Lung (tissue), 12 donors: Measurements from ENCODE around the gene EIF5A. TPM values are rescaled to one million over a fixed set of nuclear protein-coding genes. Genes with fewer than 3 reads are reported as not detected.

Experiments
- ATAC-seq: fragments of 200-7000 bp; cut with Tn5 transposase; one replicate; pipeline ENCODE4 v1.9.1; 2020; ENCODE audit warnings: moderate number of reproducible peaks; ENCODE audit not compliant: insufficient read depth, low FRiP score
- DNase-seq, 3 donors: peaks; one replicate each; pipeline ENCODE4 v3.0.0-alpha.2; 2013 to 2017
- H3K27ac ChIP-seq, 2 donors: one replicate each; pipeline ENCODE4 v1.5.1; 2013; ENCODE audit warnings: mild to moderate bottlenecking in 2 of 2, moderate library complexity in 2 of 2, control low read depth in 1 of 2, inconsistent platforms in 1 of 2, low read depth in 1 of 2, low read length in 1 of 2
- H3K27me3 ChIP-seq, 3 donors: one replicate each; pipeline ENCODE4 v1.5.1; 2013; ENCODE audit warnings: low read length in 2 of 3; ENCODE audit not compliant: control insufficient read depth in 3 of 3, insufficient read depth in 3 of 3
- H3K36me3 ChIP-seq, 4 donors: one replicate each; pipeline ENCODE4 v1.5.1; 2013; ENCODE audit warnings: low read length in 4 of 4, mild to moderate bottlenecking in 1 of 4, moderate library complexity in 1 of 4; ENCODE audit not compliant: control insufficient read depth in 4 of 4, insufficient read depth in 4 of 4
- H3K4me1 ChIP-seq, 5 donors: one replicate each; pipeline ENCODE4 v1.5.1; 2013; ENCODE audit warnings: low read length in 5 of 5, mild to moderate bottlenecking in 2 of 5, moderate library complexity in 1 of 5; ENCODE audit not compliant: control insufficient read depth in 5 of 5, insufficient read depth in 5 of 5
- H3K4me3 ChIP-seq: one replicate; pipeline ENCODE4 v1.5.1; 2013; ENCODE audit warnings: mild to moderate bottlenecking, control low read depth, moderate library complexity
- H3K9ac ChIP-seq, 2 donors: one replicate each; pipeline ENCODE4 v1.5.1; 2013; ENCODE audit warnings: low read length in 2 of 2, control low read depth in 1 of 2; ENCODE audit not compliant: insufficient read depth in 1 of 2
- H3K9me3 ChIP-seq, 4 donors: one replicate each; pipeline ENCODE4 v1.5.1; 2013; ENCODE audit warnings: low read length in 3 of 4, mild to moderate bottlenecking in 1 of 4, moderate library complexity in 1 of 4; ENCODE audit not compliant: control insufficient read depth in 4 of 4, insufficient read depth in 3 of 4
- WGBS, 2 donors: extraction: QIAGEN DNeasy Blood & Tissue Kit; methylation state at CpG; one replicate each; pipeline ENCODE4 v1.1.7; 2013; 5-methylcytosine and 5-hydroxymethylcytosine counted together
- polyA plus RNA-seq, 2 donors: library from polyadenylated mRNA; stranded (reverse); fragments of 200-250 nt; gene quantifications; one replicate each; pipeline ENCODE4 v1.2.1, GENCODE V29; 2013
- total RNA-seq, 2 donors: library from RNA; depleted of rRNA in 1 of 2; stranded (reverse); fragments of >200 nt in 1 of 2; gene quantifications; one replicate each; pipeline ENCODE4 v1.2.1, GENCODE V29; 2014 to 2021
- TF ChIP-seq, protein P1 (sequence below): IDR thresholded peaks from 2 replicates; pipeline ENCODE4 v1.5.1; 2012; ENCODE audit warnings: mild to moderate bottlenecking; ENCODE audit errors: control extremely low read depth, extremely low read depth
- donor health status: control.
- donor health status: control.
- donor health status: Bipolar disorder and iron deficiency.
- donor health status: healthy.
- donor health status: DM: yes; HTN: yes; CAD: no.

Gene EIF5A
- total and polyA plus RNA-seq, 4 donors: 104 to 607 (median 556) TPM

DNA sequence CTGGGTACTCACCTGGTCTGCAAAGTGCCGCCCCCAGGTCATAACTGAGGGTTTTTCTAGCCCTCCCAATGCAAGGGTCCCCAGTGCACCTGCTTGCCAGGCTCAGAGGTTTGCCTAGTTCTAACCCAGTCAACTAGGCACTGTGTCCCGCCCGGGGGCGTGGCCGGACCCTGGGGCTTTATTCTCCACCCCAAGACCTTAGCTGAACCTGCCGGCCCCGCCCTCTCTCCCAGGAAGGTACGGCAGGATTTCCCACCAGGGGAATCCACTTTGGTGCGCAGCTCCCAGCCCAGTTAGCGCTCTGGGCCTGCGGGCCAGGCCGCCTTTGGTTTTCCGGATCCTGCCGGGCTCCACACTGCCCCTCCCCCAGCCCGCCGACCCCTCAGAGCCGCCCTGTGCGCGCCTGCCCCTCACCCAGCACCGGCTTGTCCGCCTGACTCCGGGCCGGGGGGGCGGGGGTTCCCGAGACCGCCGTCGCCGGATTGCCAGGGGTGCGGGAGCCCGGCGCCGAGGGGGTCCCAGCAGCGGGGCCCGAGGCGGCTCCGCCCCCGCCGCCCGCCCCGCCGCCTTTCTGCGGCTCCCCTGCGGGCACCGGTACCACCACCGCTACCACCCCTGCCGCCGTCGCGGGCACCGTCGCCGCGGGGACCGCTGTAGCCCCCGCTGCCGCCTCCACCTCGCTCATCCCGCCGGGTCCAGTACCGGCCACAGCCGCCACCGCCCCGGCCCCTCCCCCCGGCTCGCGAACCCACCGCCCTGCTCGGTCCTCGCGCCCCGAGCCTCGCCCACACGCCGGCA lies 13.4 kb upstream of the EIF5A start:
- ATAC-seq: no peak
- Histone ChIP-seq H3K4me3 (no peak overlapping the region), H3K27ac (no peak overlapping the region), H3K4me1 (peaks cover 2 to 14% (median 11%) of the 10 kb centered on the region in 5 donors), H3K36me3 (no peaks in the 10 kb centered on the region), H3K27me3 (peaks cover 0 to 37% (median 22%) of the 10 kb centered on the region in 3 donors), H3K9me3 (no peaks in the 10 kb centered on the region), H3K9ac (no peak overlapping the region)
- 5 to 8% methylated on average over 26 to 75 of the region's 75 CpGs for WGBS, 2 donors
- DNase-seq: no peak
- TF ChIP-seq, protein P1, sequence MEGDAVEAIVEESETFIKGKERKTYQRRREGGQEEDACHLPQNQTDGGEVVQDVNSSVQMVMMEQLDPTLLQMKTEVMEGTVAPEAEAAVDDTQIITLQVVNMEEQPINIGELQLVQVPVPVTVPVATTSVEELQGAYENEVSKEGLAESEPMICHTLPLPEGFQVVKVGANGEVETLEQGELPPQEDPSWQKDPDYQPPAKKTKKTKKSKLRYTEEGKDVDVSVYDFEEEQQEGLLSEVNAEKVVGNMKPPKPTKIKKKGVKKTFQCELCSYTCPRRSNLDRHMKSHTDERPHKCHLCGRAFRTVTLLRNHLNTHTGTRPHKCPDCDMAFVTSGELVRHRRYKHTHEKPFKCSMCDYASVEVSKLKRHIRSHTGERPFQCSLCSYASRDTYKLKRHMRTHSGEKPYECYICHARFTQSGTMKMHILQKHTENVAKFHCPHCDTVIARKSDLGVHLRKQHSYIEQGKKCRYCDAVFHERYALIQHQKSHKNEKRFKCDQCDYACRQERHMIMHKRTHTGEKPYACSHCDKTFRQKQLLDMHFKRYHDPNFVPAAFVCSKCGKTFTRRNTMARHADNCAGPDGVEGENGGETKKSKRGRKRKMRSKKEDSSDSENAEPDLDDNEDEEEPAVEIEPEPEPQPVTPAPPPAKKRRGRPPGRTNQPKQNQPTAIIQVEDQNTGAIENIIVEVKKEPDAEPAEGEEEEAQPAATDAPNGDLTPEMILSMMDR: no peak

DNA sequence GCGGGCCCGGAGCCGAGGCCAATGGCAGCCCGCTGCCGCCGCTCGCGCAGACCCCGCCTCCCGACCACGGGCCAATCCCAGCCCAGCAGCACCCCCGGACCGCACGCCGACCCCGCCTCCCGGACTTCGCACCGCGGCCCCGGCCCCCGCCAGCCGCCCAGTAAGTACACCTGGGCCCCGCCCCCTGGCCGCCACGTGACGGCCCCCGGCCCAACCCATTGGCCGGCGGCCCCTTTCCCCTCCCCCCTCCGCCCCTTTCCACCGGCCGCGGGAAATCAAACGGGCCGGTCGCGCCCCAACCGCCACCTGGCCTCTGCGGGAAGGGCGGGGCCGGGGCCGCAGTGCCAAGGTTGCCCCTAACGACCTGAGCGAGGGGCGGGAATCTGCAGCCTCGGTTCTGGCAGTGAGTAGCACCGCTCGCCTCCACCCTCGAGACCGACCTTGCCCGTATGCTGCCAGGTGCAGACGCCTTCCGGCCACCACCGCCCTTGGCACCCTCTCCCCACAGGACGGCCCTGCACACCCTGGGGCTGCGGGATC lies 12.7 kb upstream of the EIF5A start, which contains the start of gene YBX2:
YBX2 (minus strand) TSS at position 26 of the 540 bp plus-strand sequence. CDS start 139 bp downstream, outside the sequence.
- Histone ChIP-seq H3K4me1 (peaks cover 2 to 14% (median 11%) of the 10 kb centered on the region in 5 donors), H3K36me3 (no peaks in the 10 kb centered on the region), H3K4me3 (no peak within 1 kb of the TSS), H3K27me3 (peaks cover 0 to 37% (median 22%) of the 10 kb centered on the region in 3 donors), H3K9ac (no peak within 1 kb of the TSS), H3K9me3 (no peaks in the 10 kb centered on the region), H3K27ac (no peak within 1 kb of the TSS)
- WGBS, 2 donors: 1 to 3% methylated on average over 44 to 57 of the region's 57 CpGs
- DNase-seq (peak in 2 of 3 donors; percentile 40 to 66), ATAC-seq (no peak)
- TF ChIP-seq, protein P1: no peak

DNA sequence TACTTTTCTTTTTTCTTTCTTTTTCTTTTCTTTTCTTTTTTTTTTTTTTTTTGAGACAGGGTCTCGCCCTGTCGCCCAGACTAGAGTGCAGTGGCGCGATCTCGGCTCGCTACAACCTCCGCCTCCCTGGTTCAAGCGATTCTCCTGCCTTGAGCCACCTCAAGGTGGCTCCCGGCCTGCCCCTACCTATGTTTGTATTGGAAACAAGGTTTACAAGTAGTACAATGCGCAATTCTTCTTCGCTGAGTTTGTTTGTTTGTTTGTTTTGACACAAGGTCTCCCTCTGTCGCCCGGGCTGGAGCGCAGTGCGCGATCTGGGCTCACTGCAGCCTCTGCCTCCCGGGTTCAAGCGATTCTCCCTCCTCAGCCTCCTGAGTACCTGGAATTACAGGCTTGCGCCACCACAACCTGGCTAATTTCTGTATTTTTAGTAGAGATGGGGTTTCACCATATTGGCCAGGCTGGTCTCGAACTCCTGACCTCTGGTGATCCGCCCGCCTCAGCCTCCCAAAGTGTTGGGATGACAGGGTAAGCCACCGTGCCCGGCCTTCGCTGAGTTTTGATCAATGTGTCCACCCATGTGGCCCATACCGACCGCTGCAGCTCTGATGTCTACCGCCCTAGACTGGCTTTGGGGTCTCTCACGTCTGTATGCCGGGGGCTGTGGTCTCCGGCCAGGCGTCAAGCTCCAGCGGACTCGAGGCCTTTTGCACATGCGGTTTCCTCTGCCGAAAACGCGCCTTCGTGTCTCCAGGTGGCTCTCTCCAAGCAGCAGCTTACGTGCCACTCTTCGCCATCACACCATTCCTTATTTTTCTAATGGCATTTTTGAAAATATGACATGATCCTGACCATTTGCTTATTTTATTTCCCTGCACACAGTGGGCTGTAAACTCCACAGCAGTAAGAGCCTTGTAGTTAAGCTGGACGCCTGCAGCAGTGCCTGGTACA lies 11.9 kb upstream of the EIF5A start:
- TF ChIP-seq, protein P1: no peak
- 52 to 57% methylated on average over 42 of the region's 42 CpGs for WGBS, 2 donors
- Histone ChIP-seq H3K36me3 (no peaks in the 10 kb centered on the region), H3K9me3 (no peaks in the 10 kb centered on the region), H3K27me3 (peaks cover 0 to 37% (median 22%) of the 10 kb centered on the region in 3 donors), H3K4me1 (peaks cover 2 to 14% (median 11%) of the 10 kb centered on the region in 5 donors), H3K27ac (peak overlapping the region in 1 of 2 donors; percentile 71), H3K4me3 (no peak overlapping the region), H3K9ac (no peak overlapping the region)
- DNase-seq: no peak
- no peak for ATAC-seq
